GM21786 (cell line): Measurements from ENCODE around the gene FRMD1.

Source experiments
- ATAC-seq: cut with Tn5 transposase; IDR thresholded peaks from one replicate; pipeline ENCODE4 v1.9.1; 2021; ENCODE audit not compliant: unreplicated experiment

FRMD1 gene

DNA sequence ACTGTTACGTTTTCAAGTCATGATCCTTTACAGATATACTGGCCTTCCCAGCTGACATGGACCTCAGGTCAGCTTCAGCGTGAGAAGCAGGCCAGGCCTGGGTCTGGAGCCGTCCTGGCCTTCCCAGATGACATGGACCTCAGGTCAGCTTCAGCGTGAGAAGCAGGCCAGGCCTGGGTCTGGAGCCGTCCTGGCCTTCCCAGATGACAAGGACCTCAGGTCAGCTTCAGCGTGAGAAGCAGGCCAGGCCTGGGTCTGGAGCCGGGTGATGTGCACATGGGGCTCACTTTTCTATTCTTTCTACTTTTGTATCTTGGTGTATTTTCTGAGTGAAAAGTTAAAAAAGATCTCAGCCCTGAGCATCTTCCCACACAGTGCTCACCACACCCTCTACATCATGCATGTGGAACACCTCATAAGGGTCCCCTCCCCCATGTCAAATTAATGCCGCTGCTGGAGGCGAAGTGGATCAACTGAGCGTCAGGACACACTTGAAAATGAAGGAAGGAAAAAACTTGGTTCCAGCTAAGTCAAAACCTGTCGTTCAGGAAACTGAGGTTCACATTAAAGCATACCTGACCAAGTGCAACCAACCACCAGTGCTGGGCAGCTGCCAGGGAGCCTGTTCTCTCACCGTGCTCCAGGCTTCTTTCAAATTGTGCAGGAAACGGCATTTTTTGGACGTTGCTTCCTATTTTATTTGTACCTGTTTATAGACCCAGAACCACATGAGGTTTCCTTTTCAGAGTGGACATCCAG lies 49.4 kb downstream of the FRMD1 start:
- ATAC-seq: no peak

GRCh38 chr6:168028181-168028580 lies 50.8 kb downstream of the FRMD1 start:
- no peak for ATAC-seq

DNA sequence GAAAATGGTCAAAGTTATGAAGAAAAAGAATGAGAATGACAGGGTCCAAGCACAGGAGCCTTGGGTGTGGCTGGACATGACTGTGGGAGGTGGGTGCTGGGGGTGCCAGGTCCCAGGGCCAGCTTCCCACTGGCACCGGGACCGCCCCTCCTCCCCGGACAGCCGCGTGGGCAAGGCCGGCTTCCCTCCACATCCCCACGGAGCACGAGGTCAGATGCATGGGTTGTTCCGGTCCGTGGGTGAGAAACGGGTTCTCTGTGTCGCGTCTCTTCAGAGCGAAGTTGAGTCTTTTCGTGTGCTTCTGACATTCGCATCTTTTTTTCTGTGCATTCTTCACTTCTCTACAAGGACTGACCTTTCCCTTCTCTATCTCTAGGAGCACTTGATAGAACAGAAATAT lies 51.5 kb downstream of the FRMD1 start:
- no peak for ATAC-seq

DNA sequence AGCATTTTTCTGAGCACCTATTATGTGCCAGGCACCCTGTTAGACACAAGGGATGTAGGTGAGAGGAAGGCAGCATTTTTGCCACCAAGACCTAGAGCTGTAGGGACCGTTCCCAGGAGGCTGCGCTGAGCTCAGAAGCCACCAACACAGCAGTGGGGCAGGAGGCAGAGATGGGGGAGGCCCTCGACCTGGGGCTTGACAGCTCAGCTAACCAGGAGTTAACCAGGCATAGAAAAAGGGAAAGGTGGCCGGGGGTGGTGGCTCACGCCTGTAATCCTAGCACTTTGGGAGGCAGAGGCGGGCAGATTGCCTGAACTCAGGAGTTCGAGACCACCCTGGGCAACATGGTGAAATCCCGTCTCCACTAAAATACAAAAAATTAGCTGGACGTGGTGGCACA lies 52.1 kb downstream of the FRMD1 start:
- ATAC-seq: no peak

DNA sequence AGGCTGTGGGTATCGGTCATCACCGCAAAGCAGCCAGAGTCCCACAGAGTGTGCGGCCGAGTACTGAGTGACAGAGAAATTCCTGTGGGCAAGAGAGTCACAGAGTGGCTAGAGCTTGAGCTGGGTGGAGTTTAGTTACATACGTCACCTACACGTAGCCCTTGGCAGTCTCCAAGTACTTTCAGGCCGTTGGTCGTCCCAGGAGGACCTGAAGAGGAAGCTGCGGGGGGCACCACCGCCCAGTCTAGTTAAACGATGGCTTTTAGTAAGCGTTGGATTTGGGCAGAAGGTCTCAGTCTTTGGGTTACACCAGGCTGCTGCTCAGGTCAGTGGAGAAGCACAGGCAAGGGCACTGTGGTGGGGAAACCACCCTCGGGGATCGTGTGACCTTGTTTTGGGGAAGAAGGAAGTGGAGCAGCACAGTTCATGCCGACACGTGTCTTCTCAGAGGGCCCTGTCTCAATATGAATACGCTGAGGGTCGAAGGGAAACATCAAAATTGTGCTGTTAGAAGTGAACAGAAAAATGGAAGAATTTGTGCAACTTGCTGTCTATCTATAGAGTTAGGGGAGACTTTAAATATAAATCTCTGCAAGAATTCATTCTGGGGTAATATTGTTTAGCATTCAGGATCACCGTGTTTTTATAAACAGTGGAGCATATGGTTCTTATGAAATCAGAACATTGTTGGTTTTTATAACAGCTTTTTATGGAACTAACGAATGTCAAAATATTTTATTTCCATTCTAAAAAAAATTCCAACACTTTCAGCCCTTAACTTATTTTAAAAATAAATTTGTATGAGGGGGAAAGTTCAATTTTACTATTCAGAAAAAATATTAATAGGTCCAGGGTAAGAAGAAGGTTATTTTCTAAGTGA lies 52.9 kb downstream of the FRMD1 start:
- ATAC-seq: no peak

GRCh38 chr6:168024951-168025510 lies 54.0 kb downstream of the FRMD1 start:
- no peak for ATAC-seq

- no peak for ATAC-seq
Observed at GRCh38 chr6:168022488-168023321, 56.3 kb downstream of the FRMD1 start.

- no peak for ATAC-seq
Observed at GRCh38 chr6:168021581-168021980, 57.4 kb downstream of the FRMD1 start.

DNA sequence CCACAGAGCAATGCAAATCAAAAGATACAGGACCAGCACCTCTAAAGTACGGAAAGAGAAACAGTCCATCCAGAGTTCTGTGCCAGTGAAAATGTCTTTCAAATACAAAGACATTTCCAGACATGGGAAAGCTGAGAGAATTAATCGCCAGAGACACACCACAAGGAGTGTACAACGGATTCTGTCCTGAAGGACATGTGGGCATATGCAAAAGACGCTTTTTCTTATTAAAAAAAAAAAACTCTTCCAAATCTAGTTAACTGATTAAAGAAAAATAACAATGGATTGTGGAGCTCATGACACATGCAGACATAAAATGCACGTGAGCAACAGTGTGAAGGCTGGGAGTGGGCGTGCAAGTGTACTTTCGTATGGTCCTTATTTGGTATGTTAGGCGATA lies 58.8 kb downstream of the FRMD1 start:
- no peak for ATAC-seq

GRCh38 chr6:168018664-168019063 lies 60.3 kb downstream of the FRMD1 start:
- no peak for ATAC-seq

GRCh38 chr6:168017629-168018028 lies 61.4 kb downstream of the FRMD1 start:
- ATAC-seq: no peak

DNA sequence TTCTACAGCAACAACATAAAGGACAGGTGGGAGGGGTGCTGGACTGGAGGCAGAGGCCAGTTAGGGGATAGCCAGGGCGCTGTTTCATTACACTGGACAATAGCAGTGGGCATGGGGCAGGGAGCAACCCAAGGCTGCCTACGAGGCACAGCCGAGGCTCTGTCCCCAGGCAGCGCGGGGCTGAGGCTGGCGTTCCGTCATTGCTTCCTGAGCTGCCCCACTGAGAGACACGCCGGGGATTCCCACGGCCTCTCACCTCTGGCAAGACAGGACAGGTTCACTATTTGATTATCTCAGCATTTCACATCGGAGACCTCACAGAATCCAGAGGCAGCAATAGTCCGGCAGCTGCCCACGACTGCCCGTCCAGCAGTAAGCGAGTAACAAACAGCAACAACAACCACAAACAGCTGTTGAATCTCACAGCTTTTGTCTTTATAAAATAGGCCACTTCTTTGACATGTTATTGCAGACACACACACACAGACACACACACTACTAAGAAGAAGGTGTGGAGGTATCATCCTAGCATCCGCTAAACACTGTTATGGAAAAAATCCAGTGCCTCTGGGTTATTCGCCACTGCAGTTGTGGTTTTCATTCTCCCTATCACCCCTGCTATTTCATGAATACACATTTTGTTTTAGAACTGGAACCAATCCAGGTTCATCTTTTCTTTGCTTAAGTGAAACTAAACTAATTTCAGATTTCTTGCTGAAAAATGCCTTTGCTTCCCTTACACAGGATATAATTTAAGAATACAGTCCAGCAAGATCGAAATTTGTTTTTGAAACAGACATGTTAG lies 62.1 kb downstream of the FRMD1 start:
- ATAC-seq: no peak

GRCh38 chr6:168016176-168016620 lies 62.8 kb downstream of the FRMD1 start:
- ATAC-seq: no peak

DNA sequence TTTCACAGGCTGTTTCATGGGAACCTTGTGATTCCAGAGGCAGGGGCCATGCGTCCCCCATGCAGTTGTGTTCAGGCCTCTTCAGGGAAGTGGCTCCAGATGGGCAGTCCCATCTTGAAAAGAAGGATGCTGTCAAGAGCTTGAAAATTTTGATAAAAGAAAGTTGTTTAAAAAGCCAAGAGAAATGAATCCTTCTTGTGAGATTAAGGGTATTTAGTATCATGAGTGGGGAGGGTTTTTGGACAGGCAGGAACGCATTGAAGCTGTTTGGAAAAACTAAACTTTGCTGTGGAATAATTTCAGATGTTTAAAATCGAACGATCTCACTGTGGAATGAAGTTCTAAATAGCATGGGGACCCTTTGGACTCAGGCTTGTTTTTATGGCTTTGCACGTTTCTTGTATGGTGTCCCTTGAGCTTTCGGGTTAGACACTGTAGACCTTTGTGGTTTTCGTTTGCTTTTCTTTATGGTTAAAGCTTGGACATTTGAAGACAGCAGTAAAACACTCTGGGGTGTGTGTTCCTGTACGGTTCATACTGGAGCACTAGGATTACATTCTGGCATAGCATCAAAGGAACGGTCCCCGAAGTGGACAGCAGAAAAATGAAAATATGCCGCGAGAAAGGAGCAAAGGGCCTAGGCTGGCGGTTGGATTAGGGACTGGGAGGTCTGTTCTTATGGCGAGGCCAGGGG lies 63.4 kb downstream of the FRMD1 start:
- no peak for ATAC-seq

GRCh38 chr6:168015009-168015408 lies 64.0 kb downstream of the FRMD1 start:
- ATAC-seq: no peak

- no peak for ATAC-seq
Observed at GRCh38 chr6:168014428-168014827, 64.6 kb downstream of the FRMD1 start.

GRCh38 chr6:168013250-168013915 lies 65.6 kb downstream of the FRMD1 start:
- no peak for ATAC-seq

- ATAC-seq: no peak
Observed at GRCh38 chr6:168012431-168013249, 66.4 kb downstream of the FRMD1 start.
